PC-3 (cell line): ENCODE results near the gene DEFB132.

Experiments used
- EZH2 ChIP-seq: fragments of 300-600 bp; sonication (generic); IDR thresholded peaks from one replicate; pipeline ENCODE4 v1.6.1; 2017; ENCODE audit warnings: antibody characterized with exemption, mild to moderate bottlenecking, low read length; ENCODE audit not compliant: unreplicated experiment
- TF ChIP-seq, protein P1 (sequence below): fragments of 300-600 bp; sonication (generic); conservative IDR thresholded peaks from 2 replicates; pipeline ENCODE4 v1.5.1; 2017; ENCODE audit warnings: antibody characterized with exemption, low read depth, mild to moderate bottlenecking, low read length

GRCh38 chr20:310645-311044 is 53.1 kb downstream of the DEFB132 start:
- TF ChIP-seq, protein P1, sequence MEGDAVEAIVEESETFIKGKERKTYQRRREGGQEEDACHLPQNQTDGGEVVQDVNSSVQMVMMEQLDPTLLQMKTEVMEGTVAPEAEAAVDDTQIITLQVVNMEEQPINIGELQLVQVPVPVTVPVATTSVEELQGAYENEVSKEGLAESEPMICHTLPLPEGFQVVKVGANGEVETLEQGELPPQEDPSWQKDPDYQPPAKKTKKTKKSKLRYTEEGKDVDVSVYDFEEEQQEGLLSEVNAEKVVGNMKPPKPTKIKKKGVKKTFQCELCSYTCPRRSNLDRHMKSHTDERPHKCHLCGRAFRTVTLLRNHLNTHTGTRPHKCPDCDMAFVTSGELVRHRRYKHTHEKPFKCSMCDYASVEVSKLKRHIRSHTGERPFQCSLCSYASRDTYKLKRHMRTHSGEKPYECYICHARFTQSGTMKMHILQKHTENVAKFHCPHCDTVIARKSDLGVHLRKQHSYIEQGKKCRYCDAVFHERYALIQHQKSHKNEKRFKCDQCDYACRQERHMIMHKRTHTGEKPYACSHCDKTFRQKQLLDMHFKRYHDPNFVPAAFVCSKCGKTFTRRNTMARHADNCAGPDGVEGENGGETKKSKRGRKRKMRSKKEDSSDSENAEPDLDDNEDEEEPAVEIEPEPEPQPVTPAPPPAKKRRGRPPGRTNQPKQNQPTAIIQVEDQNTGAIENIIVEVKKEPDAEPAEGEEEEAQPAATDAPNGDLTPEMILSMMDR: no peak
- no peak for TF ChIP-seq EZH2
